OCI-M1 (cell line): ENCODE data around the gene PFN3.
"Not testable (repeated sequence)": the region's sequence is repeated elsewhere in the genome, so short reads cannot be mapped to it uniquely, and the experiment has no call there.

Experiments used
- DNase-seq: peaks from one replicate; lab custom pipeline; 2025; lab: John Stamatoyannopoulos, UW

PFN3 gene

DNA sequence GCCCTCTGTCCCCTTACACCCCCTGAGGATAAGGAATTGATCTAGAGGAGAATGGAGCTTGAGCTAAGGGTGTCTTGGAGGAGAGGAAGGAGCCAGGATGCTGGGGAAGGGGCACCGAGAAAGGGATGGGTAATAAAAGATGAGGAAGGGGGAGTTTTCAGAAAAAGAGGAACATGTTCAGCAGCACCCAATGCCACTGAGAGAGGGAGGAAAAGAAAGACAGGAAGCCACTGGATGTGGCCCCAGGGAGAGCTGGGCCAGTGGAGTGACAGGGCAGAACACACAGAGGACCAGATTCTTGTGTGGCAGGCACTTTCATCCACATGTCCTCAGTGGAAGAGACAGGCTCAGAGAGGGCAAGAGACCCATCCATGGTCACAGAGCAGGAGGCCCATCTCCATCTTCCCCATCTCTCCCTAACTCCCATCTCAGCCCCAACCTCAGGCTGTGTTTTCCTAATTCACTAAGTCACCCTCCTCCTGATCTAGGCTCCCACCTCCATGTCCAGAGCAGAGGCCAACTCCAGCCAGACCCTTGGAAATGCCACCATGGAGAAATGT is 7.2 kb downstream of the PFN3 start:
- peak; percentile 20 for DNase-seq

DNA sequence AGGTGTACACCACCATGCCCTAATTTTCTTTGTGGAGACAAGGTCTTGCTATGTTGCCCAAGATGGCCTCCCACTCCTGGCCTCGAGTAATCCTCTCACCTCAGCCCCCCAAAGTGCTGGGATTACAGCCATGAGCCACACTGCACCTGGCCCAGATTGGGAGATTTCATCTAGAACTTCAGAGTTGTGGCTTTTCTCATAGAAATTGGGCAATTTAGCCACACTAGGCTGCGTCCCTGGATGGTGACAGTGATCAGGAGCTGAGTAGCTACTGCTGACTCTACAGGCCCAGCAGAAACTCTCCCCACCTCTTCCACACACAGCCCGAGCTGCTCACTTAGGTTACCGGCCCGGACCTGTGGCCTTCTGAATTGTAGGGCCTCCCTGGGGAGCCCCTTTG is 7.7 kb downstream of the PFN3 start:
- DNase-seq = no peak

GRCh38 chr5:177390363-177391300 is 9.8 kb downstream of the PFN3 start:
- DNase-seq = peak; percentile 92

- DNase-seq = peak; percentile 11
Observed at GRCh38 chr5:177389241-177390169, 11.0 kb downstream of the PFN3 start.

- DNase-seq = no peak
Observed at GRCh38 chr5:177388521-177389052, 11.9 kb downstream of the PFN3 start.

GRCh38 chr5:177387405-177387804 is 13.1 kb downstream of the PFN3 start:
- DNase-seq = no peak

DNA sequence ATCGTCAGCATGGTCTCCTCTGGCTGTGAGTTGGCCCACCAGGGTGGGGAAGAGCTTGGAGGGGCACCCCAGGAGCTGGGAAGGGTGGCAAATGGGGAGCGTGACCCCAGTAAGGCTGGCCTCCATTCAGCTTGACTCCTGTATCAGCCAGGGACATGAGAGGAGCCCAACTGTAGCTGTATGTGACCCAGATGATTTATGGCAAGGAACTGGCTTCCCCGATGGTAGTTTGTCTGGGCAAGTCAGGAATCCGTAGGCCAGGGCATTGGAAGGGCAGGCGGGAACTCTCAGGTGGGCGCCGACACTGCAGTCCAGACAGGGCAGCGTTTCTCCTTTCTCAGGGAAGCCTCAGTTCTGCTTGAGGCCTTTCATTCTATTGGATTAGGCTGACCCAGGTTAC is 13.9 kb downstream of the PFN3 start:
- no peak for DNase-seq

- no peak for DNase-seq
Observed at GRCh38 chr5:177385720-177386119, 14.7 kb downstream of the PFN3 start.

GRCh38 chr5:177384134-177384533 is 16.3 kb downstream of the PFN3 start, which contains the start of gene SLC34A1:
TSS of gene SLC34A1 (plus strand) at chr5:177384434. CDS start at chr5:177385742, 1,308 bp downstream.
- no peak for DNase-seq

DNA sequence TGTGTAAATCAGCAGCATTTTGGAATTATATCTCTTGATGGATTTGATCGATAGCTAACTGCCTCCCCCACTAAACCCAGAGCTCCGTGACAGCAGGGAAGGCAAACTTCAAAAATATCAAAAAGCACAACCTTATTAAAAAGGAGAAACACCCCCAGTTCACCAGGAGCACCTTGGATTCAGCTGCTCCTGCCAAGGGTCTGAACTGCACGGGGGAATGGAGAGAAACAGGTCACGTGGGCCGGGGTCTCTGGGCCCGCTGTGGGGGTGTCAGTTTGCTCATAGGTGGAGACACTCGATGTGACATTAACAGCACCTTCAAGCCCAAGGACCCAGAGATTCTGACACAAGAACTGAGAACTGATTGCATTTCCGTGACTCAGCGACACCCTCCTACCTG is 17.3 kb downstream of the PFN3 start:
- DNase-seq = no peak

DNA sequence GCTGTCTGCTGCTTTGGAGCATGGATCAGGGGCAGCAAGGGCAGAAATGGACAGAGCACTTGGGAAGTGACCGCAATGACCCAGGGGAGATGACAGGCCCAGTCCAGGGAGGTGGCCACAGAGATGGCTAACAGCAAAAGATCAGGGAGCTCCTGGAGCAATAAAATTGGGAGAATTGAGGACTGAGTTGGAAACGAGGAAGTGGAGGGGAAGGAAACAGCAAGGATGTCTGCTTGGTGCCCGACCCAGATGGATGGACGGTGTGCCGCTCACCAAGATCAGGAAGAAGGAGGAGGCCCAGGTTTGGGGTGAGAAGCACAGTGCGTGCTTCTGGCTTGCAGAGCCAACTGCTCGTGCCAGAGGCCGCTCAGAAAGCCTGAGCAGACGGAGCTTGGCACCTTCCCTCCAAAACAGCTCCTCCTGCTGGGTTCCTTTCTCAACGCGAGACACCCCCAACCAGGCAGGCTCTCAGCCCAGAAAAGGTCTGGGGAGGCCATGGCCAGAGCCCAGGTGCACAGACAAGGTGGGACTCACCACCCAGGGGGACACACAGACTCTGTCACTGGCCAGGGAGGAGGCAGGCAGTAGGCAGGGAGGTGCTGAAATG is 17.9 kb downstream of the PFN3 start:
- DNase-seq = no peak

GRCh38 chr5:177380805-177381126 is 19.7 kb downstream of the PFN3 start:
- no peak for DNase-seq

DNA sequence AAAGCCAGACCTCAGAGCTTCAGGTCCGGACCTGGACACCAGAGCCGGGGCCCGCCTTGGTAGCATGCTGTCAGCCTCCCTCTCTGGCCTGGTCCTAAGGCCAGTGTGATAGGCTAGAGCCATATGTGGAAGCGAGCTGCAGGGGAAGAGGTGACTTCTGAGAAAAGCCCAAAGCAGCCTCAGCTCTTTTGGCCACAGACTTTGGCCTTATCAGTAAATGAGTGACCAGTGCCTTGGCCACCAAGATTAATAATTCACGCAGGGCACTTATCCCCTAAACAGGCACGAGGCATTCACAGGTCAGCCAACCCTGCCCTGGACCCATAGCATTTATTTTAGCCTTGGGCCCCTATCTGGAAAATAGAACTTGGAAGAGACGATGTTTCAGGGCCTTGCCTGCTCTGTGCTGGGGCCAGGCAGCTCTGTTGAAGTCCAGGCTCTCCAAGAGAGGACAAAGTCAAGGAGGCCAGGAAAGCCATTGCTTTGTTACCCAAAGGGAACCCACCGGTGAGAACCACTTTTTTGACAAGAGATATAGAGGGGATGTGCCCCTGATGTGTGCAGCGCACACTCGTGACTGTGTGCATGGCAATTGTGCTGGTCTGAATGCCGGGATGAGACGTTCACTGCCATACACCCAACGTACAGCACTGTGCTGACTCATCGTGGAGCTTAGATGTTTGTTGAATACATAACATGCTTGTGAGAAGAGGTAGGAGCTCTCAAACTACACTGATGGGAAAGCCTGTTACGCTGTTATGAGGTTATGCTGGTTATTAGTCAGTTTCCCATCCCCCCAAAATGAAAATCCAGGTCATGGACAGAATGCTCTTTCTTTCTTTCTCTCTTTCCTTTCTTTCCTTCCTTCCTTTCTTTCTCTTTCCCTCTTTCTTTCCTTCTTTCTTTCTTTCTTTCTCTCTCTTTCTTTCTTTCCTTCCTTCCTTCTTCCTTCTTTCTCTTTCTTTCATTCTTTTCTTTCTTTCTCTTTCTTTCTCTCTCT is 21.3 kb downstream of the PFN3 start:
- peak; percentile 91 for DNase-seq

DNA sequence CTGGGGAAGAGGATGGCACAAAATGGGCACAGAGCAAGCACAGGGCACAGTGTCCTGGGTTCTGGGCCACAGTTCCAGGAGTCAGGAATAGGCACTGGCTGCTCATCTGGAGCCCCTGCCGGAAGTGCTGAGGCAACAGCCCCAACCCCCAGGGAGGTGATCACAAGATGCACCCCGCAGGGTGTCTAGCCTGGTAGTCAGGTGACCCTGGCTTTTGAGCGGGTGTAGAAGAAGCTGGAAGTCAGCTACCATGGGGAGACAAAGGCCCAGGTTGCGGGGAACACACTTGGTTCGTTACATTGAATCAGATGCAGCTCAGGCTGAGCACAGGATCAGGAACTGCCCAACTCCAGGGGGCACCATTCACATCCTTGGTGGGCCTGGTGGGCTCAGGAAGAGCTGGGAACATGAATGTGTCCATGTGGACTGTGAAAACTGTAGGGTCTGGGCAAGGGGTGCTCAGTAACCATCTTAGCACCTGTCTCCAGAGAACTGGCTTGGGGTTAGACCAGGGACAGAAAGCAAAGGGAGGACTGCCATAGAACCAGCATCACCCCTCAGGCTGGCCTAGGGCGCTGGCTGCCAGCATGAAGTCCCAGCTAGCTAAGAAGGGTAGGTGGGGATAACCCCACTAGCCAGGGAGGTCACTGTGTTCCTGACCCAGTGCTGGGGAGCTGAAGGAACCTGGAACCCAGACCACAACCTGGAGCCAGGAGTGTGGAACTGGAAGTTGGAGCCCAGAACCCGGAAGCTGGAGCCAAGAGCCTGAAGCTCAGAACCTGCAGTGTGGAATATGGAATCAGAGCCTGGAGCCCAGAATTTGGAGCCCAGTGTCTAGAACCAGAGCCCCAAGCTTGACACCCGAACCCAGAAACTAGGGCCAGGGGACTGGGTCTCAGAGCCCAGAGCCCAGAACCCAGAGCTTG is 22.3 kb downstream of the PFN3 start:
- DNase-seq = no peak

DNA sequence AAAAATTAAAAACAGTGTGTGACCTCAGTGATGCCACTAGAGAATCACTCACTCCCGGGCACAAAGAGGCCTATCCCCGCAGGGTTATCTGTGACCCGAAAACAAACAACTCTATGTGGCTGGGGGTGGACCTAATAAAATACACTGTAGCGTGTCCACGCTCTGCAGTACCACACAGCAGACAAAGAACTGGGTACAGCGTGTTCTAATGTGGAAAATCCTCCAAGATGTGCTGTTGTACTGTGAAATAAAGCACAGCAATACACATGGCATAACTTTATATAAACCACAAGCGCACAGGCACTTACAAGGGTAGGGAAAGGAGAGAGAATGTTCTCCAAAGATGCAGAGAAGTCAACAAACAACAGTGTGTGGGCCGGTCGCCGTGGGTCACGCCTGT is 24.4 kb downstream of the PFN3 start:
- no peak for DNase-seq

- not testable (repeated sequence) for DNase-seq
Observed at GRCh38 chr5:177375516-177375915, 24.9 kb downstream of the PFN3 start.

DNA sequence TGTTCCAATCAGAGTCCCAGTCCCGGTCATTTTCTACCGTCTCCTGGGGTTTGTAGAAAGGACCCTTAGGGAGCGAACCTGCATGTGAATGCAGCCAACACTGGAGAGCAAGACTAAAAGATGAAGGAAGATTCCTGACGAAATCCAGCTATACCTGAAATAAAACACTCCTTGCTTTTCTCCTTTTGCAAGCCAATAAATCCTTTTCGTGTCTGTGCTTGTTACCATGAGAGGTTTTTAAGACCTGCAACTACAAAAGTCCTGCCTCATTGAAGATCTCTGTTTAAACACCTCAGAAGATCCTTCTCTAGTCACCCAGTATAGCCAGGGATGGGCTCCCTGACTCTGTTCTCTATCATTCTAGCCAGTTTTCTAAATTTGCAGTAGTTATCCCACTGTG is 26.2 kb downstream of the PFN3 start:
- no peak for DNase-seq

- DNase-seq = no peak
Observed at GRCh38 chr5:177373806-177374205, 26.7 kb downstream of the PFN3 start.

- DNase-seq = no peak
Observed at GRCh38 chr5:177372910-177373309, 27.6 kb downstream of the PFN3 start.
